K562 (cell line): ENCODE measurements around the gene CREG1. TPM values are rescaled to one million over a fixed set of nuclear protein-coding genes. Genes with fewer than 3 reads are reported as not detected.

Source experiments
- BDP1 ChIP-seq: IDR thresholded peaks from 3 replicates; pipeline ENCODE4 v1.6.1; 2011; ENCODE audit not compliant: insufficient read length, insufficient read depth
- DEAF1 ChIP-seq: fragments of 450-650 bp; formaldehyde crosslinking; IDR thresholded peaks from 2 replicates; pipeline ENCODE4 v1.4.0; 2020; ENCODE audit warnings: mild to moderate bottlenecking, moderate library complexity
- DPF2 ChIP-seq: fragments of 450-650 bp; IDR thresholded peaks from 2 replicates; pipeline ENCODE4 v1.6.1; 2016
- E2F4 ChIP-seq: sonication (generic); formaldehyde crosslinking; IDR thresholded peaks from 2 replicates; pipeline ENCODE4 v1.8.0; 2022; ENCODE audit warnings: mild to moderate bottlenecking, low read depth, missing genetic modification reagents
- FOSL1 ChIP-seq: fragments of 200-800 bp; sonication (Bioruptor generic); conservative IDR thresholded peaks from 2 replicates; pipeline ENCODE4 v1.6.1; 2016; ENCODE audit warnings: missing genetic modification characterization, missing compliant biosample characterization
- HLTF ChIP-seq: fragments of 450-650 bp; IDR thresholded peaks from 2 replicates; pipeline ENCODE4 v1.6.1; 2016
- HNRNPL ChIP-seq: fragments of 200-400 bp; formaldehyde crosslinking; IDR thresholded peaks from 2 replicates; pipeline ENCODE4 v1.6.1; 2017; ENCODE audit warnings: low read depth, mild to moderate bottlenecking, low read length
- HOXB6 ChIP-seq: fragments of 250-450 bp; sonication (Bioruptor Pico); IDR thresholded peaks from 2 replicates; pipeline ENCODE4 v1.5.1; 2022; ENCODE audit warnings: mild to moderate bottlenecking, borderline replicate concordance
- IRF2 ChIP-seq: sonication (generic); formaldehyde crosslinking; IDR thresholded peaks from 2 replicates; pipeline ENCODE4 v1.8.1; 2022; ENCODE audit warnings: mild to moderate bottlenecking, missing genetic modification reagents
- NEUROD1 ChIP-seq: fragments of 150-350 bp; IDR thresholded peaks from 2 replicates; pipeline ENCODE4 v1.6.1; 2014; ENCODE audit warnings: borderline replicate concordance, low read length, low read depth; ENCODE audit not compliant: partially characterized antibody
- OTX1 ChIP-seq: fragments of 450-650 bp; formaldehyde crosslinking; IDR thresholded peaks from 2 replicates; pipeline ENCODE4 v1.4.0; 2022; ENCODE audit warnings: mild to moderate bottlenecking
- TEAD4 ChIP-seq, 2 experiments: sonication (generic) in 1 of 2; formaldehyde crosslinking in 1 of 2; IDR thresholded peaks; 2 replicates each; pipeline versions ENCODE4 v1.6.1 to v1.8.0; 2012 to 2022; ENCODE audit warnings: borderline replicate concordance in 1 of 2, inconsistent platforms in 1 of 2, low read length in 1 of 2, mild to moderate bottlenecking in 1 of 2, missing genetic modification reagents in 1 of 2
- YY1 ChIP-seq, 3 experiments: IDR thresholded peaks; 2 replicates each; pipeline ENCODE4 v1.6.1; 2011; ENCODE audit warnings: low read length in 2 of 3, mild to moderate bottlenecking in 2 of 3, moderate library complexity in 2 of 3, borderline replicate concordance in 1 of 3, control low read depth in 1 of 3, low read depth in 1 of 3; ENCODE audit not compliant: insufficient read depth in 3 of 3, insufficient replicate concordance in 2 of 3, control insufficient read depth in 1 of 3, insufficient read length in 1 of 3; ENCODE audit errors: extremely low read depth in 1 of 3
- ZBTB11 ChIP-seq, 3 experiments: fragments of 200-800 bp in 1 of 3; fragments of 250-450 bp in 1 of 3; fragments of 450-650 bp in 1 of 3; sonication (Bioruptor Pico) in 1 of 3; sonication (Bioruptor generic) in 1 of 3; formaldehyde crosslinking in 1 of 3; IDR thresholded peaks; 2 replicates each; pipeline versions ENCODE4 v1.6.1 to v1.8.0; 2016 to 2022; ENCODE audit warnings: mild to moderate bottlenecking in 2 of 3, missing genetic modification characterization in 2 of 3, missing compliant biosample characterization in 1 of 3, moderate library complexity in 1 of 3
- ZNF280B ChIP-seq: fragments of 250-450 bp; sonication (Bioruptor Pico); IDR thresholded peaks from 2 replicates; pipeline ENCODE4 v1.5.1; 2021; ENCODE audit warnings: mild to moderate bottlenecking
- ZNF77 ChIP-seq: fragments of 250-450 bp; sonication (Bioruptor Pico); IDR thresholded peaks from 2 replicates; pipeline ENCODE4 v1.5.0; 2020
- polyA plus RNA-seq, 8 experiments: library from polyadenylated mRNA; depleted of rRNA in 4 of 8; stranded (reverse) in 5 of 8; unstranded in 3 of 8; fragments of >200 nt; fragmentation: Nextera tagmentation in 2 of 8; fragmentation: Illumina TruSeq in 1 of 8; extraction: Ambion mirVana in 2 of 8; extraction: Trizol in 1 of 8; gene quantifications; 2 replicates each; pipeline versions ENCODE4 v1.2.1 to v1.2.3, GENCODE V29; 2011 to 2014; ENCODE audit warnings: inconsistent platforms in 1 of 8, missing spikeins in 1 of 8
- total RNA-seq, 7 experiments: library from RNA; depleted of rRNA in 6 of 7; stranded (reverse); fragments of >200 nt in 6 of 7; fragmentation: Illumina TruSeq in 2 of 7; extraction: Trizol in 2 of 7; gene quantifications; 2 replicates each; pipeline versions ENCODE4 v1.2.1 to v1.2.3, GENCODE V29; 2011 to 2021; ENCODE audit warnings: low replicate concordance in 1 of 7

The CREG1 gene
- total and polyA plus RNA-seq, 9 of the 15 experiments (the other 6 are each of a cell fraction or from before 2014, with no cell fraction given): 45.7 to 272 (median 161) TPM

- TF ChIP-seq ZNF280B (CRISPR knock-in tag) (no peak), ZBTB11 (CRISPR knock-in tag; IDR thresholded peaks at IDR 0.05) (peak in 1 of 3 experiments; percentile 65; a peak in 2 of 6 replicates), TEAD4 (IDR thresholded peaks at IDR 0.05; ENCODE audit: low read length) (no peak), TEAD4 (CRISPR knock-in tag; IDR thresholded peaks at IDR 0.05; ENCODE audit: borderline replicate concordance) (no peak), FOSL1 (tag) (peak; percentile 98), E2F4 (no peak), DEAF1 (CRISPR knock-in tag) (no peak), HNRNPL (no peak), OTX1 (CRISPR knock-in tag) (no peak), IRF2 (CRISPR knock-in tag) (0 out of 2 replicates have a peak, but pooled peaks have one; percentile 40), HLTF (no peak), BDP1 (no peak), ZNF77 (CRISPR knock-in tag) (no peak), HOXB6 (CRISPR knock-in tag) (no peak), DPF2 (peak; percentile 78), YY1 (IDR thresholded peaks at IDR 0.05; ENCODE audit: borderline replicate concordance in 1 of 3, control insufficient read depth in 1 of 3, extremely low read depth in 1 of 3, insufficient read depth in 3 of 3, insufficient read length in 1 of 3, insufficient replicate concordance in 2 of 3, low read depth in 1 of 3, low read length in 2 of 3) (peak in 2 of 3 experiments; percentile 75 to 90), NEUROD1 (peak; percentile 72)
Measured at GRCh38 chr1:167517535-167518330, 35.8 kb downstream of the CREG1 start (continued).
